Large intestine (tissue), 3 donors: ENCODE data around the gene CXCL14. TPM values are rescaled to one million over a fixed set of nuclear protein-coding genes. Genes with fewer than 3 reads are reported as not detected.

Experiments used
- DNase-seq, 2 donors: peaks; one replicate each; pipeline versions ENCODE4 v3.0.0 to v3.0.0-alpha.2; 2013
- H3K27ac ChIP-seq: one replicate; pipeline ENCODE4 v1.5.1; 2013; ENCODE audit warnings: low read length
- H3K27me3 ChIP-seq: 2 replicates; pipeline ENCODE4 v1.6.1; 2013; ENCODE audit warnings: low read length; ENCODE audit not compliant: control insufficient read depth, insufficient read depth
- H3K36me3 ChIP-seq: 2 replicates; pipeline ENCODE4 v1.6.1; 2013; ENCODE audit warnings: low read length; ENCODE audit not compliant: control insufficient read depth, insufficient read depth
- H3K4me1 ChIP-seq: one replicate; pipeline ENCODE4 v1.6.1; 2013; ENCODE audit warnings: low read length; ENCODE audit not compliant: control insufficient read depth, insufficient read depth
- H3K4me3 ChIP-seq: one replicate; pipeline ENCODE4 v1.5.1; 2013; ENCODE audit warnings: low read length
- H3K9me3 ChIP-seq: one replicate; pipeline ENCODE4 v1.6.1; 2013; ENCODE audit warnings: mild to moderate bottlenecking, low read depth, low read length, moderate library complexity; ENCODE audit not compliant: control insufficient read depth
- WGBS: methylation state at CpG from one replicate; pipeline ENCODE4 v1.1.5; 2013; ENCODE audit warnings: low lambda C conversion rate; ENCODE audit not compliant: insufficient coverage; 5-methylcytosine and 5-hydroxymethylcytosine counted together
- polyA plus RNA-seq: library from polyadenylated mRNA; unstranded; fragments of 120-200 nt; gene quantifications from one replicate; pipeline ENCODE4 v1.2.1, GENCODE V29; 2013

CXCL14 gene
- polyA plus RNA-seq, 1 donor, result 161 TPM

GRCh38 chr5:135584918-135585317 is 6.1 kb upstream of the CXCL14 start:
- WGBS, result no CpG with 5 or more reads among the region's 6 CpGs
- Histone ChIP-seq H3K4me3 (no peak overlapping the region), H3K27ac (no peak overlapping the region), H3K9me3 (no peaks in the 10 kb centered on the region), H3K27me3 (peaks cover 36% of the 10 kb centered on the region), H3K4me1 (no peaks in the 10 kb centered on the region), H3K36me3 (no peaks in the 10 kb centered on the region)
- no peak for DNase-seq

- DNase-seq, result no peak
- Histone ChIP-seq H3K9me3 (no peaks in the 10 kb centered on the region), H3K36me3 (no peaks in the 10 kb centered on the region), H3K27me3 (peaks cover 42% of the 10 kb centered on the region), H3K27ac (no peak overlapping the region), H3K4me1 (no peaks in the 10 kb centered on the region), H3K4me3 (no peak overlapping the region)
- WGBS, result 75% methylated on average over 1 of the region's 2 CpGs
These were observed 5.5 kb upstream of the CXCL14 start for GRCh38 chr5:135584276-135584675.

- H3K4me3 ChIP-seq, result no peak overlapping the region
- no peak overlapping the region for H3K27ac ChIP-seq
- DNase-seq, result no peak
- H3K4me1 ChIP-seq, result no peaks in the 10 kb centered on the region
- H3K36me3 ChIP-seq, result no peaks in the 10 kb centered on the region
- peaks cover 62% of the 10 kb centered on the region for H3K27me3 ChIP-seq
- WGBS, result no CpG with 5 or more reads among the region's 6 CpGs
- no peaks in the 10 kb centered on the region for H3K9me3 ChIP-seq
These were observed 3.4 kb upstream of the CXCL14 start for GRCh38 chr5:135582099-135582781.

- H3K27ac ChIP-seq, result peak overlapping the region; percentile 1
- peaks cover 2% of the 10 kb centered on the region for H3K36me3 ChIP-seq
- H3K4me3 ChIP-seq, result peak overlapping the region; percentile 27
- no peaks in the 10 kb centered on the region for H3K9me3 ChIP-seq
- no peak for DNase-seq
- H3K4me1 ChIP-seq, result no peaks in the 10 kb centered on the region
- no CpG with 5 or more reads among the region's 21 CpGs for WGBS
- peaks cover 68% of the 10 kb centered on the region for H3K27me3 ChIP-seq
These were observed 496 bp downstream of the CXCL14 start for GRCh38 chr5:135578305-135578684.

GRCh38 chr5:135577421-135577820 is 1.4 kb downstream of the CXCL14 start:
- no peak for DNase-seq
- Histone ChIP-seq H3K27ac (peak overlapping the region; percentile 12), H3K4me1 (no peaks in the 10 kb centered on the region), H3K9me3 (no peaks in the 10 kb centered on the region), H3K4me3 (peak overlapping the region; percentile 27), H3K27me3 (peaks cover 60% of the 10 kb centered on the region), H3K36me3 (peaks cover 2% of the 10 kb centered on the region)
- WGBS, result no CpG with 5 or more reads among the region's 8 CpGs

GRCh38 chr5:135576075-135576599 is 2.7 kb downstream of the CXCL14 start:
- no peak for DNase-seq
- Histone ChIP-seq H3K4me1 (no peaks in the 10 kb centered on the region), H3K27me3 (peaks cover 52% of the 10 kb centered on the region), H3K4me3 (no peak overlapping the region), H3K9me3 (no peaks in the 10 kb centered on the region), H3K27ac (no peak overlapping the region), H3K36me3 (peaks cover 2% of the 10 kb centered on the region)
- no CpG with 5 or more reads among the region's 6 CpGs for WGBS

- DNase-seq, result no peak
- no CpG with 5 or more reads among the region's 10 CpGs for WGBS
- Histone ChIP-seq H3K36me3 (peaks cover 2% of the 10 kb centered on the region), H3K27me3 (peaks cover 43% of the 10 kb centered on the region), H3K27ac (no peak overlapping the region), H3K4me1 (no peaks in the 10 kb centered on the region), H3K4me3 (no peak overlapping the region), H3K9me3 (no peaks in the 10 kb centered on the region)
These were observed 4.3 kb downstream of the CXCL14 start for GRCh38 chr5:135574493-135574892.

- no peak for DNase-seq
- Histone ChIP-seq H3K4me3 (no peak overlapping the region), H3K27me3 (peaks cover 17% of the 10 kb centered on the region), H3K27ac (no peak overlapping the region), H3K36me3 (peaks cover 2% of the 10 kb centered on the region), H3K9me3 (no peaks in the 10 kb centered on the region), H3K4me1 (no peaks in the 10 kb centered on the region)
- WGBS, result no CpG with 5 or more reads among the region's 9 CpGs
These were observed 6.9 kb downstream of the CXCL14 start for GRCh38 chr5:135571902-135572301.

- Histone ChIP-seq H3K4me3 (no peak overlapping the region), H3K27me3 (peaks cover 11% of the 10 kb centered on the region), H3K4me1 (no peaks in the 10 kb centered on the region), H3K9me3 (no peaks in the 10 kb centered on the region), H3K36me3 (peaks cover 2% of the 10 kb centered on the region), H3K27ac (no peak overlapping the region)
- no peak for DNase-seq
- 94% methylated on average over 3 of the region's 10 CpGs for WGBS
These were observed 7.7 kb downstream of the CXCL14 start for GRCh38 chr5:135571066-135571609.

GRCh38 chr5:135570453-135570764 is 8.4 kb downstream of the CXCL14 start:
- Histone ChIP-seq H3K4me1 (no peaks in the 10 kb centered on the region), H3K4me3 (no peak overlapping the region), H3K27me3 (peaks cover 11% of the 10 kb centered on the region), H3K36me3 (peaks cover 2% of the 10 kb centered on the region), H3K9me3 (no peaks in the 10 kb centered on the region), H3K27ac (no peak overlapping the region)
- DNase-seq, result no peak
- no CpG with 5 or more reads among the region's 3 CpGs for WGBS
